ENCODE results near the gene MAML3.

Gene MAML3

DNA sequence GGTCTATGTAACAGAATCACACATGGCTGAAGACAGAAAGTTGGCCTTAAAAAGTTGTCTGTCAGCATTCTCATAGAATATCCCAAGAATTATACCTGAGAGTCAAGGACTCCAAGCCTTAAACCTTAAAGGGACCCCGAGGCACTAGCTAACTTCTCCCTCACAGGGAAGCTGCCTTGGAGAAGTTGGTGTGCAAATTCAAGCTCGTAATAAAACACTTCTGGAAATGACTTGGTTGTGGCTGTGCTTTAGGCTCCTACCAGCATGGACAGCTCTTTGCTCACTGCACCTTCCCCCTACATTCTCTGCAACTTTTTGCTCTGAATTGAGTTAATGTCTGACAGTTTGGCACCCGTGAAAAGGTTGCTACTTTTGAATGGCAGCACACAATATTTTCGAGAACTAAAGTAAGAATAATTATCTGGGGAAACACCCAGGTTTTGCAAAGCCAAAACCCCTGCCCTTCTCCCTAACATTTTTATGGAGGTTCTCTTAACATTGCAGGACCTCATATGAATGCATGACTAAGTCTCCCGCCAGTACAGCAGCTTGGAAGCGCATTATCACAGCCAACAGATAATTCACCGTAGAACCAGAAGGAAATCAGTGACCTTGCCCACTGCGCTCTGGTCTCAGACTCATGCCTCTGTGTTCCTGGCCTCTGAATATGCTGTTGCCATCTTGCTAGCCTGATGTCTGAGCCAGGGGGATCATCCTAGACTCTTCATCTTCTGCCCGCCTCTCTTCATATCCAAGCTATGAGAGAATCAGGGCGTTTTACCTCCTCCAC lies 397.4 kb downstream of the MAML3 start:
- TF ChIP-seq SIN3A (IDR thresholded peaks at IDR 0.05; ENCODE audit: borderline replicate concordance, insufficient read depth, low read length) (no peak), POLR2AphosphoS5 (IDR thresholded peaks at IDR 0.05; ENCODE audit: low read depth, low read length) (no peak), TAF1 (IDR thresholded peaks at IDR 0.05; ENCODE audit: borderline replicate concordance, insufficient read depth, low read length) (no peak), FOXP2 (optimal IDR thresholded peaks at IDR 0.05; ENCODE audit: borderline replicate concordance, extremely low read depth, extremely low read length, insufficient read depth) (no peak)
- TF ChIP-seq, protein P1, sequence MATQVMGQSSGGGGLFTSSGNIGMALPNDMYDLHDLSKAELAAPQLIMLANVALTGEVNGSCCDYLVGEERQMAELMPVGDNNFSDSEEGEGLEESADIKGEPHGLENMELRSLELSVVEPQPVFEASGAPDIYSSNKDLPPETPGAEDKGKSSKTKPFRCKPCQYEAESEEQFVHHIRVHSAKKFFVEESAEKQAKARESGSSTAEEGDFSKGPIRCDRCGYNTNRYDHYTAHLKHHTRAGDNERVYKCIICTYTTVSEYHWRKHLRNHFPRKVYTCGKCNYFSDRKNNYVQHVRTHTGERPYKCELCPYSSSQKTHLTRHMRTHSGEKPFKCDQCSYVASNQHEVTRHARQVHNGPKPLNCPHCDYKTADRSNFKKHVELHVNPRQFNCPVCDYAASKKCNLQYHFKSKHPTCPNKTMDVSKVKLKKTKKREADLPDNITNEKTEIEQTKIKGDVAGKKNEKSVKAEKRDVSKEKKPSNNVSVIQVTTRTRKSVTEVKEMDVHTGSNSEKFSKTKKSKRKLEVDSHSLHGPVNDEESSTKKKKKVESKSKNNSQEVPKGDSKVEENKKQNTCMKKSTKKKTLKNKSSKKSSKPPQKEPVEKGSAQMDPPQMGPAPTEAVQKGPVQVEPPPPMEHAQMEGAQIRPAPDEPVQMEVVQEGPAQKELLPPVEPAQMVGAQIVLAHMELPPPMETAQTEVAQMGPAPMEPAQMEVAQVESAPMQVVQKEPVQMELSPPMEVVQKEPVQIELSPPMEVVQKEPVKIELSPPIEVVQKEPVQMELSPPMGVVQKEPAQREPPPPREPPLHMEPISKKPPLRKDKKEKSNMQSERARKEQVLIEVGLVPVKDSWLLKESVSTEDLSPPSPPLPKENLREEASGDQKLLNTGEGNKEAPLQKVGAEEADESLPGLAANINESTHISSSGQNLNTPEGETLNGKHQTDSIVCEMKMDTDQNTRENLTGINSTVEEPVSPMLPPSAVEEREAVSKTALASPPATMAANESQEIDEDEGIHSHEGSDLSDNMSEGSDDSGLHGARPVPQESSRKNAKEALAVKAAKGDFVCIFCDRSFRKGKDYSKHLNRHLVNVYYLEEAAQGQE (IDR thresholded peaks at IDR 0.05; ENCODE audit: insufficient read depth in 1 of 2, low read depth in 2 of 2, low read length in 2 of 2): no peak

DNA sequence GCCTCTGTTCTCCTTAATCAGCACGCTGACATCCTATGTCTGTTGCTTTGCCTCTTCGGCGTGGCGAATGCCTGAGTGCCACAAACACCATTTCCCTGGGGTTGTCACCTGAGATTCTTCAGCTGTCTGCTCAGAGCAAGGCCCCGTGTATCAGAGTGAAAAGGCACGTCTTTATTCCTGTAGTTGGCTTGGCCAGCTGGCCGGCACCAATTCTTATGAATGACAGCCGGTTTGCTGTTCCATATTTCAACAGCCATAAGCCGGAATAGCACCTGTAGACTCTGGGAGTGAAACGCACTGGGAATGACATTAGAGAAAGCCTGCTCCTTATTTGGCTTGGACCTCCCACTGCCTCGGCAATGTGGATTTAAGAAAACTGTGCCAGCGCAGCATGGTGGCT lies 399.0 kb downstream of the MAML3 start:
- TF ChIP-seq TAF1 (IDR thresholded peaks at IDR 0.05; ENCODE audit: borderline replicate concordance, insufficient read depth, low read length): no peak
- TF ChIP-seq SIN3A (IDR thresholded peaks at IDR 0.05; ENCODE audit: borderline replicate concordance, insufficient read depth, low read length): no peak

DNA sequence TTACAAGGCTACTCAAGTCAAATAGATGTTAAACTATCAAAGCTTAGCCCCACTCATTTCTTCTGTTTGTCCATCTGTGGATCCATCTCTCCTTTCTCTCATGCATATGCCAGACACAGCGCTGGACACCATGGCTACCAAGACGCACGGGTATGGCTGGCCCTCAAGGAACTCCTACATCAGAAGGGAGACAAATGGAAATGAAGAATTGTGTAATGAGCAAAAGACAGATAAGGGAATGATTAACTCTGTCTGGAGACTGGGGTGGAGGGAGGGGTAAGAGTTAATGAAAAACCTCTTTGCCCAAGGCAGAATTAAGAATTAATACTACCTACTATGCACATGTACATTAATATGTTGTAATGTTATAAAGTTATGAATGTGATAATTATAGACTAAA lies 400.3 kb downstream of the MAML3 start:
- TF ChIP-seq POLR2AphosphoS5 (IDR thresholded peaks at IDR 0.05; ENCODE audit: low read depth, low read length) (no peak), FOXP2 (optimal IDR thresholded peaks at IDR 0.05; ENCODE audit: borderline replicate concordance, extremely low read depth, extremely low read length, insufficient read depth) (no peak), TAF1 (IDR thresholded peaks at IDR 0.05; ENCODE audit: borderline replicate concordance, insufficient read depth, low read length) (no peak), SIN3A (IDR thresholded peaks at IDR 0.05; ENCODE audit: borderline replicate concordance, insufficient read depth, low read length) (no peak)
- TF ChIP-seq, protein P1 (IDR thresholded peaks at IDR 0.05; ENCODE audit: insufficient read depth in 1 of 2, low read depth in 2 of 2, low read length in 2 of 2): no peak

DNA sequence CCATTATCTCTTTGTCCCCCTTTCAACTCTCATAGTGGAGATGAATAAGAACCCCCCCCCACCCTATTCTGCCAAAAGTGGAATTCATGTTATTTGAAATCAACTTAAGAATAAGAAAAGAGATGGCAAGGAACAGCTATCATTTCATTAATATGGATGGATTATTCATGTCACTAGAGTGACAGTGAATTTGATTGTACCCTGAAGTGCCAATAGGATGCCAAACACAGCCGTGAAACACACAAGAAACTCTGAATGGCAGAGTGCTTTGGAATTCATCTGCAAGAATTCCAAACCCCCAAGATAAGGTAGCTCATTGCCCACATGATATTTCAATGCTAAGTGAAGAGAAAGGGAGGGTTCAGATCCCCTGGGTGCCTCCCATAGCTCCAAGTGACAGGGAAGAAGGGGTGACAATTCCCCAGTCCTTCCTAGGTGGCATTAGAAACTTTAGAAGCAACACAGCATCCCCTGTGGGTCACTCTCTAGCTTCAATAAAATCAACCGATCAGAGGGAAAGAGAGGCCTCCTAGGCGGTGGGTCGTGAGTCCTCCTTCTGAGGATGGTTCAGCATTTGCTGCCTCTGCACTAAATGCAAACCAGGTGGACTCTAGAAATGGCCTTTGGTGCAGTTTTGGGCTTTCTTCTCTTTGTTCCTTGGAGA lies 404.0 kb downstream of the MAML3 start:
- TF ChIP-seq POLR2AphosphoS5 (IDR thresholded peaks at IDR 0.05; ENCODE audit: low read depth, low read length) (no peak), SIN3A (IDR thresholded peaks at IDR 0.05; ENCODE audit: borderline replicate concordance, insufficient read depth, low read length) (no peak), FOXP2 (optimal IDR thresholded peaks at IDR 0.05; ENCODE audit: borderline replicate concordance, extremely low read depth, extremely low read length, insufficient read depth) (no peak), TAF1 (IDR thresholded peaks at IDR 0.05; ENCODE audit: borderline replicate concordance, insufficient read depth, low read length) (no peak)
- TF ChIP-seq, protein P1 (IDR thresholded peaks at IDR 0.05; ENCODE audit: insufficient read depth in 1 of 2, low read depth in 2 of 2, low read length in 2 of 2): no peak

DNA sequence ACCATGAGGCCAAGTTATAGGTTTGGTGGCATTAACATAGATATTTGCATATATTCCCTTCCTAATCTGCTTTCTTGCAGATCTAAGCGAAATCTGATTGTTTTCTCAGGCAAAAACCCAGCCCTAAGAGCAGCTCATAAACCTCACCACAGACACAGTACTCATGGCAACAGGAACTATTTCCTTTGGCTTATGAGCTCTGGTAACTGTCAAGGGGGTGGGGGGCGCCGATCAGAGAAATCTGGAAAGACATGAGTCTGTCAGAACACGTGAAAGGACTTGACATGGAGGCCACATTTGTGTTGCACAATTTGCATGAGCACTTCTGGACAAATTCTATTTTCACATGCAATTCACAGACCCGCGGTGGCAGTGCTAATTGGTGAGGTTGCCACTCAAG lies 404.6 kb downstream of the MAML3 start:
- TF ChIP-seq FOXP2 (optimal IDR thresholded peaks at IDR 0.05; ENCODE audit: borderline replicate concordance, extremely low read depth, extremely low read length, insufficient read depth) (no peak), POLR2AphosphoS5 (IDR thresholded peaks at IDR 0.05; ENCODE audit: low read depth, low read length) (no peak), SIN3A (IDR thresholded peaks at IDR 0.05; ENCODE audit: borderline replicate concordance, insufficient read depth, low read length) (no peak), TAF1 (IDR thresholded peaks at IDR 0.05; ENCODE audit: borderline replicate concordance, insufficient read depth, low read length) (no peak)
- TF ChIP-seq, protein P1 (IDR thresholded peaks at IDR 0.05; ENCODE audit: insufficient read depth in 1 of 2, low read depth in 2 of 2, low read length in 2 of 2): no peak
